Ishikawa (cell line): Measurements from ENCODE around the gene PBX1.

ENCODE experiments used
- CEBPB ChIP-seq: IDR thresholded peaks from 2 replicates; pipeline ENCODE4 v1.6.1; 2012
- CREB1 ChIP-seq: IDR thresholded peaks from 2 replicates; pipeline ENCODE4 v1.6.1; 2012; ENCODE audit warnings: low read depth
- EP300 ChIP-seq: IDR thresholded peaks from 2 replicates; pipeline ENCODE4 v1.6.1; 2012; ENCODE audit warnings: borderline replicate concordance
- FOXM1 ChIP-seq: IDR thresholded peaks from 2 replicates; pipeline ENCODE4 v1.6.1; 2012; ENCODE audit warnings: low read depth, borderline replicate concordance
- MAX ChIP-seq: IDR thresholded peaks from 2 replicates; pipeline ENCODE4 v1.6.1; 2012
- NFIC ChIP-seq: IDR thresholded peaks from 2 replicates; pipeline ENCODE4 v1.6.1; 2012
- RAD21 ChIP-seq: IDR thresholded peaks from 2 replicates; pipeline ENCODE4 v1.6.1; 2012; ENCODE audit warnings: low read depth
- REST ChIP-seq: IDR thresholded peaks from 2 replicates; pipeline ENCODE4 v1.6.1; 2012; ENCODE audit warnings: low read depth, mild to moderate bottlenecking
- TAF1 ChIP-seq: IDR thresholded peaks from 2 replicates; pipeline ENCODE4 v1.6.1; 2012; ENCODE audit warnings: low read depth, mild to moderate bottlenecking
- TEAD4 ChIP-seq: IDR thresholded peaks from 2 replicates; pipeline ENCODE4 v1.6.1; 2012
- USF1 ChIP-seq: IDR thresholded peaks from 2 replicates; pipeline ENCODE4 v1.6.1; 2012
- YY1 ChIP-seq: IDR thresholded peaks from 2 replicates; pipeline ENCODE4 v1.6.1; 2012; ENCODE audit warnings: low read depth

- TF ChIP-seq EP300 (no peak), CEBPB (no peak), MAX (no peak), NFIC (no peak), CREB1 (no peak), TEAD4 (no peak), RAD21 (no peak), TAF1 (no peak), REST (no peak), USF1 (no peak), FOXM1 (no peak), YY1 (no peak)
These were observed 308.6 kb downstream of the PBX1 start for GRCh38 chr1:164867590-164867989.
